GM12801 (cell line): Measurements from ENCODE around the gene PDIK1L.

Experiments
- TF ChIP-seq, protein P1 (sequence below): IDR thresholded peaks from one replicate; pipeline ENCODE4 v1.5.1; 2011; ENCODE audit warnings: control low read depth; ENCODE audit not compliant: insufficient read length; ENCODE audit errors: extremely low read depth

The PDIK1L gene

DNA sequence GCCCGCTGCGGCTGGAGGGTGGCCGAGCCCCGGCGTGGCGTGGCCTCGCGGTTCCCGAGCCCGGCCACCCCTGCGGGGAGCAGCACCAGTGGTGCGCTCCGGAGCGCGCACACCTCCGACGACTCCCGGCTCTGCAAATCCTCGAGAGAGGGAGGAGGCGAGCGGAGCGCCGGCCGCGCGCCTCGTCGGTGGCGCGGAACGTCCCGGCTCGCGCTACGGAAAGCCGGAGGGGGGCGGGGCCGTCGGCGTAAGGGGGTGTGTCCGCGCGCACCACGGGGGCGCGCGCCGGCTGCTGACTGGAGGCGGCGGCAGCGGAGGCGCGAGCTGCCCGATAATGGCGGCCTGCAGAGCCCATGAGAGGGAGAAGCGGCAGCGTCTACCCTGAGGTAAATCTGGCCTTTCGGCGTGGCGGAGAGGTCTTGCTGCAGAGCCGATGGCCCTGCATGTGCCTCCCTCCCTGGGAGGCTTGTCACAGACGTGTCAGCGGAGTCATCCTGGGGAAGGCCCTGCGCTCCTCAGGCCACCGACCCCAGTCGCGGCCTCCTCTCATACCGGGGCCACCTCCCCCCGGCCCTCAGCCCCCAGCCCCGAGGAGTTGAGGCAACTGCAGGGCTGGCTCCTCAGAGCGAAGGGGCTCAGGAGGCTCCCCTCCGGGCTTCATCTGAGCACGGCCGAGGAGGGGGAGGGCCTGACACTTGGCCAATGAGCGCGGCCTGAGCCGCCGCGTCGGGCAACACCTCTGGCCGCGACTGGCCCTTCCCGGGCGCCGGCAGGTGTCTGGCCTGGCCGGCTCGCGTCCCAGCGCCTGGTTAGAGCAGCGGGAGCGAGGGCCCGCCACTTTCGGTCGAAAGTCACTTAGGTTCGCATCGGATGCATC, at the start of gene PDIK1L:
Gene PDIK1L (plus strand): TSS at position 295 of the 877 bp plus-strand sequence. CDS start 2,485 bp downstream, outside the sequence.
- TF ChIP-seq, protein P1, sequence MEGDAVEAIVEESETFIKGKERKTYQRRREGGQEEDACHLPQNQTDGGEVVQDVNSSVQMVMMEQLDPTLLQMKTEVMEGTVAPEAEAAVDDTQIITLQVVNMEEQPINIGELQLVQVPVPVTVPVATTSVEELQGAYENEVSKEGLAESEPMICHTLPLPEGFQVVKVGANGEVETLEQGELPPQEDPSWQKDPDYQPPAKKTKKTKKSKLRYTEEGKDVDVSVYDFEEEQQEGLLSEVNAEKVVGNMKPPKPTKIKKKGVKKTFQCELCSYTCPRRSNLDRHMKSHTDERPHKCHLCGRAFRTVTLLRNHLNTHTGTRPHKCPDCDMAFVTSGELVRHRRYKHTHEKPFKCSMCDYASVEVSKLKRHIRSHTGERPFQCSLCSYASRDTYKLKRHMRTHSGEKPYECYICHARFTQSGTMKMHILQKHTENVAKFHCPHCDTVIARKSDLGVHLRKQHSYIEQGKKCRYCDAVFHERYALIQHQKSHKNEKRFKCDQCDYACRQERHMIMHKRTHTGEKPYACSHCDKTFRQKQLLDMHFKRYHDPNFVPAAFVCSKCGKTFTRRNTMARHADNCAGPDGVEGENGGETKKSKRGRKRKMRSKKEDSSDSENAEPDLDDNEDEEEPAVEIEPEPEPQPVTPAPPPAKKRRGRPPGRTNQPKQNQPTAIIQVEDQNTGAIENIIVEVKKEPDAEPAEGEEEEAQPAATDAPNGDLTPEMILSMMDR, result no peak

DNA sequence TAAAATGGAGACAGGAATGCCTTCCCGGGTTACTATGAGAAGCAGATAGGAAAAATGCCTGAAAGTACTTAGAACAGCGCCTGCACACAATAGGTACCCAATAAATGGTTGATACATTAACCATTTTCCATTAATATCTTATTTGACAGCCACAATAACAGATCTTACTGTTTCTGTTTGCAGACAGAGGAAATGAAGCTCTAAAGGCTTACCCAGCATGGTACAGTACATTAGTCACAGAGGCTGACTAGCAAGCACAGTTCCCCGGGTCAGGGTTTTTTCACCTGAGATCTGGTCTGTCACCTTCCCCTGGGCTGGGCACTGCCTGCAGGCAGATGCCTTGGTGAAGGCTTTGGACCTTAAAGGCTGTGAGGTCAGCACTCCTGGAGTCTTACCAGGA, 47.1 kb upstream of the PDIK1L start:
- TF ChIP-seq, protein P1, result no peak

DNA sequence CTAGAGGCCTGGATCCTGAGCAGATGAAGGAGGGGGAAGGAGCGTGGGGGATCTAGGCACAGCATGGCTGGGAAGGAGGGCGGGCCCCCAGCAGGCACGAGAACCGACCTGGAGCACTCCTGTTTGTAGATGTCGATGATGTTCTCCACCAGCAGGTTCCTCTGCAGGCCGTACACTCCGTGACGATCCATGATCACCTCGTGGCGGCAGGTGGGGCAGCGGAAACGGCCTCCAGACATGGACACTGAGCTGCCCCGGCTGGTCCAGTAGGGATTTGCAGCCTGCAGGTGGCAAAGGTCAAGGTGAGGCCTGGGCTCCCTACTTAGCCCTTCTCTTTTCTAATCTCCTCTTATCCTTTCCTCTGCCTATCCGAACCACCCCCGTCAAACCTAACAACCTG, 45.5 kb upstream of the PDIK1L start:
- TF ChIP-seq, protein P1, result no peak

DNA sequence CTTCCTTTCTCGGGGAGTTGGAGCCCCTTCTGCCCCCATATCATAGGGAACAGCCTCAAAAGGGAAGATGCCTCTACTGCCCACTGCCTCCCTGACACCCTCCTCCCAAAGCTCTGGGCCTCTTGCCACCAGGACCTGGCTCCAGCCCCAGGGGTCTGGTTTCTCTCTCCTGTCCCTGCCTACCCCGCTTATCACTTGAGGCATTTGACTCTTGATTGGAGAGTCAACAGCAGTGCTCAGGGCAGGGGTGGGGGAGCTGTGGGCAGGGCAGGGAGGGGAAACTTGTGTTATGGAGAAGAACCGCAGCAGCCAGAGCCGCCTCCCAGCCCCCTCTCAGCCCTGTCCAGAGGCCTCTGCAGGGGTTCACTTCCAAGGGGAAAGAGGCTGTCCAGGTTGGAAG, 44.8 kb upstream of the PDIK1L start:
- TF ChIP-seq, protein P1, result no peak

DNA sequence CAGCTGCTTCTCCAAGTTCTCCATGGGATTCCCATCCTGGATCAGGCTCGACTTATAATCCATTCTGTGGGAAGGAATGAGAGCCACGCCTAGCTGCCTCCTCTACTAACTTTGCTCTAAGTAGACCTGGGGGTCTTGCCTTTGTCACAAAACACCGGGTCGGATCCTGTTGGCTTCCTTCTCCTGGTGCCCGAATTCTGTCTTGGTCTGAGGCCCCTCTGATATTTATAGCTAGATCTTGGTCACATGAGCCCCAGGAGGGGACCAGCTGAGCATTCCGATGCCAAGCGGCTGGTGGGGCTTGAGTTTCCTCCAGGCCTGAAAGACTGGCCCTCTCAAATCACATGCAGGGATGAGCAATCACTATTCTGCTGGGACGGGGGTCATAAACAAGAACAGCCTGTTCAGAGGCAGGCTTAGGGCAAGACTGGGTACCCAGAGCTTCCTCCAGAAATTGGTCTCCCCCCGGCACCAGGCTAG, 44.2 kb upstream of the PDIK1L start, which contains the start of gene TRIM63:
Gene TRIM63 (minus strand): TSS at position 199 of the 480 bp plus-strand sequence. CDS start 136 bp downstream, at position 63.
- TF ChIP-seq, protein P1, result no peak

DNA sequence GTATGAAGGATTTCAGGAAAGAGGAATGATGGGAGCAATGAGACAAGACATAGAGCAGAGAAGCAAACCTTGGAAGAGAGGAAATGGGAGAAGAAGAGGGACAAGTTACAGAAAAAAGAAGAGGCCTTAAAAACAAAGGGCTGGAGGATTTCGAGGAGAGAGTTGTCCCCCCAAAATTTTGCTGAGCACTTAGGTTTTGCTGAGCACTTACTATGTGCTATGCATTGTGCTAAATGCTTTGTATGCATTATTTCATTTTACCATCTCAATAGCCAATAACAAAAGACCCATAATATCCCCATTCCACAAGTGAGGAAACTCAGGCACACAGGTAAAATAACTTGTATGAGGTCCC, 41.7 kb upstream of the PDIK1L start:
- TF ChIP-seq, protein P1, result no peak

DNA sequence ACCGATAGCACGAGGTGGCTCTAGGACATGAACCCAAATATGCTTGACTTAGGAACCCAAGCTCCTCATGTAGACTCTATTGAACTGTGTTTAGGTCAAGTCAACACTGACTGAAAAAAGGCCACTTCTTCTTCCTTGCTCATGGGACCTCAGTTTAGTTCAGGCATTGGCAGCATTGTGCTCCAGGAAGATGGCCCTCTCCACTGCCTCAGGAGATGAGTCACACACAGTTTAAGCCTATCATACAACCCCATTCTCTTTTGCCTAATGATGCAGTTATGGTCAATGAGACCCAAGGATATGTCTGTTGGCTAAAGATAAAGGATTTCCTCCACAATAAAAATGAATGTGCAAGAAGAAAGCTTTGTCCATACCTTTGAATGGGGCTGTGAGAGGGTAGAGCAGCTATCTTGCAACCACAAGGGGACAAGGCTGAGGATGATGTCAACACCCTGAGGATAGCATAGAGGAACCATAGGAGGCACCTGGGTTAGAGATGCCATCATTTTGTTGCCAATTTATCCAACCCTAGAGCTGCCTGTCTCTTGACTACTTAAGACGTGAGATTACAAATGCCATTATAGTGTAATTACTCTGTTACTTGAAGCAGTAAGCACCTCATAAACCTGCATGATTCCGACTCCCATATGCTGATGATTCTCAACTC, 41.2 kb upstream of the PDIK1L start:
- TF ChIP-seq, protein P1, result no peak
